Esophagus squamous epithelium (tissue), 4 donors: ENCODE results near the gene ABCG5.

Source experiments
- POLR2A ChIP-seq, 4 donors: fragments of 450-650 bp; IDR thresholded peaks; one replicate each; pipeline ENCODE4 v1.6.1; 2017; ENCODE audit warnings: antibody characterized with exemption in 4 of 4, mild to moderate bottlenecking in 4 of 4, moderate library complexity in 3 of 4
- TF ChIP-seq, protein P1 (sequence below), 6 experiments: fragments of 450-650 bp in 4 of 6; fragments of 200-600 bp in 2 of 6; sonication (generic) in 2 of 6; IDR thresholded peaks; one replicate each; pipeline ENCODE4 v1.5.1; 2016 to 2019; ENCODE audit warnings: antibody characterized with exemption in 6 of 6, mild to moderate bottlenecking in 4 of 6, moderate library complexity in 4 of 6

DNA sequence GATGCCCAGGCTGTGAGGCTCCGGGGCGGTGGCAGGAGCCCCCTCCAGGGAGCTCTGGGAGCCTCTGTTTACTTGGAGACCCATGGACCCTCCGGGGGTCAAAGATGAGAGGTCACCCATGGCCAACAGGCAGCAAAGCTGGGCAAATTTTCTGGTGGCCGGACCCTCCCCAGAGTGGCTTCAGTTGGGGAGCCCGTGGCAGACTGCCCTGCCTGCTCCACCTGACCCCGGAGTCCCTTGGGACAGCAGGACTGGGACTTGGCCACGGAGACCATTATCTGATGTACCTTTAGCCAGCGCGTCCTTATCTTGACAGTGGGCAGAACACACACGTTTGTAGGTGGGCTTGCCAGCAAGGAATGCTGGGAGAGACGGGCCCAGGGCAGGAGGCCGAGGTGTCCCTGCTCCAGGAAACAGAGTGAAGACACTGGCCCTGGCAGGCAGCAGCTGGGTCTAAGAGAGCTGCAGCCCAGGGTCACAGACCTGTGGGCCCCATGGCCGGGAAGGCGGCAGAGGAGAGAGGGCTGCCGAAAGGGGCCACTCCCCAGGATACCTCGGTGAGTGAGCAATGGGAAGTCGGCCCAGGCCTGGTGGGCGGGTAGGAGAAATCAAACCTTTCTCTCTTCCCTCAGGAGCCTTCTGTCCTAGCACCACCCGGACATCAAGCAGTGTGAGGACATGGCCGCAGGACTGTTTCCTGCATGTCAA lies at the start of gene ABCG5, which contains the start of gene ABCG8:
- TF ChIP-seq, protein P1, sequence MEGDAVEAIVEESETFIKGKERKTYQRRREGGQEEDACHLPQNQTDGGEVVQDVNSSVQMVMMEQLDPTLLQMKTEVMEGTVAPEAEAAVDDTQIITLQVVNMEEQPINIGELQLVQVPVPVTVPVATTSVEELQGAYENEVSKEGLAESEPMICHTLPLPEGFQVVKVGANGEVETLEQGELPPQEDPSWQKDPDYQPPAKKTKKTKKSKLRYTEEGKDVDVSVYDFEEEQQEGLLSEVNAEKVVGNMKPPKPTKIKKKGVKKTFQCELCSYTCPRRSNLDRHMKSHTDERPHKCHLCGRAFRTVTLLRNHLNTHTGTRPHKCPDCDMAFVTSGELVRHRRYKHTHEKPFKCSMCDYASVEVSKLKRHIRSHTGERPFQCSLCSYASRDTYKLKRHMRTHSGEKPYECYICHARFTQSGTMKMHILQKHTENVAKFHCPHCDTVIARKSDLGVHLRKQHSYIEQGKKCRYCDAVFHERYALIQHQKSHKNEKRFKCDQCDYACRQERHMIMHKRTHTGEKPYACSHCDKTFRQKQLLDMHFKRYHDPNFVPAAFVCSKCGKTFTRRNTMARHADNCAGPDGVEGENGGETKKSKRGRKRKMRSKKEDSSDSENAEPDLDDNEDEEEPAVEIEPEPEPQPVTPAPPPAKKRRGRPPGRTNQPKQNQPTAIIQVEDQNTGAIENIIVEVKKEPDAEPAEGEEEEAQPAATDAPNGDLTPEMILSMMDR (IDR thresholded peaks at IDR 0.05): no peak
- no peak for TF ChIP-seq POLR2A (IDR thresholded peaks at IDR 0.05)
